GM13977 (cell line): Measurements from ENCODE around the gene FSTL4.

Experiments used
- DNase-seq: peaks from one replicate; pipeline ENCODE4 v3.0.0; 2012; ENCODE audit warnings: low spot score
- CTCF ChIP-seq: IDR thresholded peaks from 2 replicates; pipeline ENCODE4 v1.5.1; 2012; ENCODE audit warnings: mild to moderate bottlenecking, control low read depth; ENCODE audit not compliant: insufficient read depth; ENCODE audit errors: extremely low read depth, missing control alignments
- in situ Hi-C: fragments of 300-500 bp; cut with MboI; formaldehyde crosslinking; loops from one replicate; pipeline ENCODE4 v1.12.0; 2022; ENCODE audit warnings: low sequenced_read_pairs, low pct_unique_long_range_greater_than_20kb, mixed read lengths, inconsistent platforms; ENCODE audit not compliant: unreplicated experiment

Gene FSTL4

DNA sequence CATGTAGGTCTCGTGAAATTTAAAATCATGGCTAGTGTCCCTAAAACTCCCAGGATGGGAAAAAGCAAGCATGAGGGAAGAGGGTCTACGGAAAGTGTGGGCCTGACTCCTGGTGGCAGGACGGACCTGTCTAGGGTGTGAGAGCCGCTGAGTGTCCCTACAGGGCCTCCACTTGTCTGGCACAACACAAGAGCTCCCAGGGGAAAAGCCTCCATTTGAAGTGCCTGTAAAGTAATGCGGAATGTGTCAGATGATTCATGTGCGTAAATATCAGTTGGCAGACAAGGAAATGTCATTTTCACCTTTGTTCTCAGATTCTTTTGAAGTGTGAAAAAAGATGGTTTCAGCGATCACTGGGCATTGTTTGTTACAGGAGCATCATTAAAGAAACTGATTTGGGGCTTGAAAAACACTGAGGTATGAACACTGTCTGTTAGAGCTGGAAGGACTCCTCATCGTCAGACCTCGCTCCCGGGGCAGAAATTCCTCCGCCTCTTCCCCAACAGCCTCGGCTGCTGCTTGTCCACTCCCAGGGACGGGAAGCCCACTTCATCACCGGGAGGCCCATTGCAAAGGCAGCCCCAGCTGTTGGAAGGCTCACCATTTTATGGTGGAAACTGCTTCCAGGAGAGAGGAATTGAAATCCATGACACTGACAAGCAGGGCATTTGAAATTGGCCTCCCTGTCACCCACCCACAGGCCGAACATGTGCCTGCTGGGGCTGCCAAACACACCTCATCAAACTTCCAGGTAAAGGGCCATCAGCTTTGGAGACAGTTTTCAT lies 240.8 kb downstream of the FSTL4 start:
- in situ Hi-C loops: no loop called here
- TF ChIP-seq CTCF: no peak
- DNase-seq: no peak

DNA sequence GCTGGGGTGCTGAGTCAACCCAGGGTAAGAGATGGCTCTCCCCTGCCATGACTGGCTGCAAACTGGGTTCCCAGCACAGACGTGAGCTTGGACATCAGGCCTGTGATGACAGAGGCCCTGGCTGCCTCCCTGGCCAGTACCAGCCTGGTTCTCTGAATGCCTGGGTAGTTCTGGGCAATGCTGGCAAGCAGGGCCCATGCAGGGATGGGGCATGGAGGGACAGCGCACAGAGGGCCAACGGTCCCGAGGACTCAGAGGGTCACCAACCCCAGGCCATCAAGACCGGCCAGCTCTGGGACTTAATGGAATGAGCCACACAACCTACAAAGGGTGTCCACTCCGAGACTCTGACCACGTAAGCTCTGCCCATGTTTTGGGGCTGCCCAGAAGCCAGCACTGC lies 241.4 kb downstream of the FSTL4 start:
- in situ Hi-C loops: no loop called here
- TF ChIP-seq CTCF: no peak

GRCh38 chr5:133370036-133370831 lies 242.1 kb downstream of the FSTL4 start:
- no peak for DNase-seq
- in situ Hi-C loops: no loop called here
- TF ChIP-seq CTCF: no peak

More for the DNA sequence above, 241.4 kb downstream of the FSTL4 start:
- no peak for DNase-seq

GRCh38 chr5:133368916-133369783 lies 243.2 kb downstream of the FSTL4 start:
- in situ Hi-C loops: no loop called here
- no peak for DNase-seq
- TF ChIP-seq CTCF: no peak

- in situ Hi-C loops: no loop called here
- no peak for DNase-seq
- no peak for TF ChIP-seq CTCF
Observed at GRCh38 chr5:133367984-133368383, 244.4 kb downstream of the FSTL4 start.
